HEK293 (cell line): ENCODE measurements around the gene EPHA2.

Experiments
- BCL11A ChIP-seq: fragments of 450-650 bp; formaldehyde crosslinking; IDR thresholded peaks from 2 replicates; pipeline ENCODE4 v1.5.1; 2016; ENCODE audit warnings: low read depth, missing biosample characterization, missing genetic modification characterization
- FEZF1 ChIP-seq: fragments of 450-650 bp; formaldehyde crosslinking; IDR thresholded peaks from 2 replicates; pipeline ENCODE4 v1.5.1; 2016; ENCODE audit warnings: missing biosample characterization, missing genetic modification characterization
- GLI4 ChIP-seq: fragments of 450-650 bp; formaldehyde crosslinking; IDR thresholded peaks from 2 replicates; pipeline ENCODE4 v1.5.1; 2016; ENCODE audit warnings: missing biosample characterization, missing genetic modification characterization
- HOXA7 ChIP-seq: sonication (generic); formaldehyde crosslinking; IDR thresholded peaks from 2 replicates; pipeline ENCODE4 v1.8.1; 2022; ENCODE audit warnings: missing genetic modification reagents, borderline replicate concordance
- IKZF3 ChIP-seq: fragments of 450-650 bp; IDR thresholded peaks from 2 replicates; pipeline ENCODE4 v1.5.0; 2018; ENCODE audit warnings: missing biosample characterization, mild to moderate bottlenecking, missing genetic modification characterization, moderate library complexity
- KLF16 ChIP-seq: fragments of 450-650 bp; formaldehyde crosslinking; IDR thresholded peaks from 2 replicates; pipeline ENCODE4 v1.5.1; 2017; ENCODE audit warnings: missing biosample characterization, missing genetic modification characterization
- KLF8 ChIP-seq: fragments of 450-650 bp; formaldehyde crosslinking; IDR thresholded peaks from 2 replicates; pipeline ENCODE4 v1.5.1; 2016; ENCODE audit warnings: missing biosample characterization, missing genetic modification characterization
- MYNN ChIP-seq: fragments of 450-650 bp; formaldehyde crosslinking; IDR thresholded peaks from 2 replicates; pipeline ENCODE4 v1.5.1; 2016; ENCODE audit warnings: missing biosample characterization, missing genetic modification characterization, borderline replicate concordance
- PBX3 ChIP-seq: sonication (generic); formaldehyde crosslinking; IDR thresholded peaks from 2 replicates; pipeline ENCODE4 v1.8.1; 2022; ENCODE audit warnings: mild to moderate bottlenecking, moderate library complexity, missing genetic modification reagents
- PRDM1 ChIP-seq: fragments of 450-650 bp; formaldehyde crosslinking; IDR thresholded peaks from 2 replicates; pipeline ENCODE4; 2016; ENCODE audit warnings: missing biosample characterization, missing genetic modification characterization
- PRDM4 ChIP-seq: fragments of 450-650 bp; formaldehyde crosslinking; IDR thresholded peaks from 2 replicates; pipeline ENCODE4 v1.5.1; 2017; ENCODE audit warnings: missing biosample characterization, missing genetic modification characterization
- SP2 ChIP-seq: fragments of 450-650 bp; formaldehyde crosslinking; IDR thresholded peaks from 2 replicates; pipeline ENCODE4 v1.5.1; 2016; ENCODE audit warnings: missing biosample characterization, missing genetic modification characterization
- YY1 ChIP-seq: fragments of 450-650 bp; formaldehyde crosslinking; IDR thresholded peaks from 2 replicates; pipeline ENCODE4 v1.5.1; 2018; ENCODE audit warnings: missing biosample characterization, missing genetic modification characterization
- ZBTB20 ChIP-seq: fragments of 450-650 bp; formaldehyde crosslinking; IDR thresholded peaks from 2 replicates; pipeline ENCODE4 v1.5.1; 2016; ENCODE audit warnings: missing biosample characterization, missing genetic modification characterization
- ZBTB26 ChIP-seq: fragments of 450-650 bp; formaldehyde crosslinking; optimal IDR thresholded peaks from 2 replicates; pipeline ENCODE3; 2016; ENCODE audit warnings: missing biosample characterization, mild to moderate bottlenecking, missing genetic modification characterization
- ZNF114 ChIP-seq: fragments of 450-650 bp; formaldehyde crosslinking; IDR thresholded peaks from 2 replicates; pipeline ENCODE4 v1.5.0; 2017; ENCODE audit warnings: missing biosample characterization, missing genetic modification characterization
- ZNF148 ChIP-seq: fragments of 450-650 bp; formaldehyde crosslinking; IDR thresholded peaks from 2 replicates; pipeline ENCODE4 v1.5.0; 2017; ENCODE audit warnings: missing biosample characterization, missing genetic modification characterization, borderline replicate concordance
- ZNF157 ChIP-seq: fragments of 450-650 bp; formaldehyde crosslinking; IDR thresholded peaks from 2 replicates; pipeline ENCODE4 v1.5.1; 2016; ENCODE audit warnings: missing biosample characterization, missing genetic modification characterization
- ZNF169 ChIP-seq: fragments of 450-650 bp; formaldehyde crosslinking; IDR thresholded peaks from 2 replicates; pipeline ENCODE4 v1.5.1; 2016; ENCODE audit warnings: missing biosample characterization, missing genetic modification characterization
- ZNF214 ChIP-seq: fragments of 450-650 bp; formaldehyde crosslinking; IDR thresholded peaks from 2 replicates; pipeline ENCODE4 v1.5.1; 2017; ENCODE audit warnings: missing biosample characterization, mild to moderate bottlenecking, missing genetic modification characterization, borderline replicate concordance
- ZNF274 ChIP-seq, 2 experiments: fragments of 200-500 bp in 1 of 2; fragments of 450-650 bp in 1 of 2; sonication (Bioruptor generic) in 1 of 2; formaldehyde crosslinking in 1 of 2; IDR thresholded peaks; 2 replicates each; pipeline versions ENCODE4 v1.5.1 to v1.6.1; 2014 to 2016; ENCODE audit warnings: borderline replicate concordance in 1 of 2, inconsistent platforms in 1 of 2, low read length in 1 of 2, missing biosample characterization in 1 of 2, missing genetic modification characterization in 1 of 2
- ZNF302 ChIP-seq: fragments of 450-650 bp; formaldehyde crosslinking; IDR thresholded peaks from 2 replicates; pipeline ENCODE4 v1.5.1; 2016; ENCODE audit warnings: missing biosample characterization, missing genetic modification characterization, low read depth
- ZNF391 ChIP-seq: fragments of 450-650 bp; formaldehyde crosslinking; IDR thresholded peaks from 2 replicates; pipeline ENCODE4 v1.5.1; 2016; ENCODE audit warnings: low read depth, missing biosample characterization, missing genetic modification characterization, borderline replicate concordance
- ZNF394 ChIP-seq: fragments of 450-650 bp; formaldehyde crosslinking; IDR thresholded peaks from 2 replicates; pipeline ENCODE4 v1.5.1; 2016; ENCODE audit warnings: missing biosample characterization, missing genetic modification characterization, mild to moderate bottlenecking, moderate library complexity, borderline replicate concordance
- ZNF433 ChIP-seq: fragments of 450-650 bp; formaldehyde crosslinking; IDR thresholded peaks from 2 replicates; pipeline ENCODE4 v1.5.1; 2016; ENCODE audit warnings: missing biosample characterization, missing genetic modification characterization, low read depth
- ZNF48 ChIP-seq: fragments of 450-650 bp; formaldehyde crosslinking; IDR thresholded peaks from 2 replicates; pipeline ENCODE4 v1.5.1; 2016; ENCODE audit warnings: missing biosample characterization, missing genetic modification characterization
- ZNF521 ChIP-seq: fragments of 450-650 bp; formaldehyde crosslinking; IDR thresholded peaks from 2 replicates; pipeline ENCODE4 v1.5.1; 2017; ENCODE audit warnings: missing biosample characterization, mild to moderate bottlenecking, missing genetic modification characterization
- ZNF561 ChIP-seq: fragments of 450-650 bp; IDR thresholded peaks from 2 replicates; pipeline ENCODE4 v1.5.1; 2018; ENCODE audit warnings: missing biosample characterization, missing genetic modification characterization, borderline replicate concordance
- ZNF624 ChIP-seq: fragments of 450-650 bp; formaldehyde crosslinking; IDR thresholded peaks from 2 replicates; pipeline ENCODE4 v1.5.1; 2017; ENCODE audit warnings: missing biosample characterization, missing genetic modification characterization
- ZNF626 ChIP-seq: fragments of 450-650 bp; sonication (Bioruptor Pico); formaldehyde crosslinking; IDR thresholded peaks from 2 replicates; pipeline ENCODE4 v1.5.1; 2018; ENCODE audit warnings: missing biosample characterization, missing genetic modification characterization, inconsistent platforms
- ZNF629 ChIP-seq: fragments of 450-650 bp; formaldehyde crosslinking; IDR thresholded peaks from 2 replicates; pipeline ENCODE4 v1.5.1; 2017; ENCODE audit warnings: missing biosample characterization, missing genetic modification characterization
- ZNF658 ChIP-seq: fragments of 450-650 bp; formaldehyde crosslinking; IDR thresholded peaks from 2 replicates; pipeline ENCODE4; 2016; ENCODE audit warnings: missing biosample characterization, missing genetic modification characterization
- ZSCAN16 ChIP-seq: fragments of 450-650 bp; formaldehyde crosslinking; IDR thresholded peaks from 2 replicates; pipeline ENCODE4 v1.5.1; 2016; ENCODE audit warnings: missing biosample characterization, missing genetic modification characterization
- ZSCAN30 ChIP-seq: fragments of 450-650 bp; IDR thresholded peaks from 2 replicates; pipeline ENCODE4 v1.5.1; 2018; ENCODE audit warnings: missing biosample characterization, mild to moderate bottlenecking, missing genetic modification characterization, moderate library complexity

EPHA2 gene

GRCh38 chr1:16120940-16121410, 34.9 kb downstream of the EPHA2 start (continued):
- TF ChIP-seq PBX3 (CRISPR knock-in tag) (no peak), ZNF658 (tag by site-specific recombination) (no peak), ZNF561 (0 out of 2 replicates have a peak, but pooled peaks have one; percentile 63), HOXA7 (CRISPR knock-in tag) (no peak), IKZF3 (tag by site-specific recombination) (peak; percentile 20; the same call in 1 of the 2 replicates), PRDM1 (tag by site-specific recombination) (no peak), ZNF624 (no peak), ZNF629 (tag by site-specific recombination) (peak; percentile 87), ZNF391 (tag by site-specific recombination) (peak; percentile 23; the same call in 1 of the 2 replicates), MYNN (tag by site-specific recombination) (no peak), ZNF274 (IDR thresholded peaks at IDR 0.05; ENCODE audit: low read length) (no peak), ZNF274 (tag by site-specific recombination; IDR thresholded peaks at IDR 0.05; ENCODE audit: borderline replicate concordance) (no peak), ZNF433 (tag by site-specific recombination) (no peak), GLI4 (tag by site-specific recombination) (no peak), ZNF114 (tag by site-specific recombination) (no peak), ZNF48 (tag by site-specific recombination) (no peak), ZNF169 (tag by site-specific recombination) (no peak), ZNF148 (tag by site-specific recombination) (no peak), ZNF394 (peak; percentile 68), ZBTB20 (tag by site-specific recombination) (no peak), SP2 (tag by site-specific recombination) (no peak), ZNF626 (tag by site-specific recombination) (no peak), YY1 (tag by site-specific recombination) (no peak), ZNF521 (tag by site-specific recombination) (no peak), ZNF214 (tag by site-specific recombination) (no peak), BCL11A (tag by site-specific recombination) (peak; percentile 92; the same call in 1 of the 2 replicates), PRDM4 (tag by site-specific recombination) (peak; percentile 80), KLF16 (tag by site-specific recombination) (no peak), FEZF1 (tag by site-specific recombination) (peak; percentile 93), ZNF157 (tag by site-specific recombination) (no peak), ZSCAN16 (tag by site-specific recombination) (peak; percentile 93), ZNF302 (tag by site-specific recombination) (no peak), ZBTB26 (tag by site-specific recombination) (no peak), ZSCAN30 (tag by site-specific recombination) (no peak), KLF8 (peak; percentile 79)
